Measurements from ENCODE around the gene ARHGEF1. TPM values are rescaled to one million over a fixed set of nuclear protein-coding genes. Genes with fewer than 3 reads are reported as not detected.
A peak's percentile ranks its signal among the peaks of the same experiment; 100 is the strongest.

Gene ARHGEF1
- polyA plus RNA-seq, 1 experiment, result 19.5 TPM

GRCh38 chr19:41932720-41933332, 49.8 kb downstream of the ARHGEF1 start:
- H3K27ac ChIP-seq (ENCODE audit: low read depth, low read length), result no peak overlapping the region
- CTCF ChIA-PET, result interaction anchor here (0.6 to 1.6 kb wide), 4 partner anchors 20 to 347 kb away, joined by 4 to 5 read pairs (median 4); no protein-coding TSS in a partner anchor
- H3K27me3 ChIP-seq (ENCODE audit: control insufficient read depth, insufficient read depth, low read length), result peaks cover 80% of the 10 kb centered on the region
- no peak for DNase-seq (ENCODE audit: low read depth, low spot score)
- TF ChIP-seq CTCF (IDR thresholded peaks at IDR 0.05; ENCODE audit: low read depth, low read length), result no peak
- H3K4me3 ChIP-seq (ENCODE audit: low read depth, low read length), result no peak overlapping the region
- peaks cover 4% of the 10 kb centered on the region; the same call in 1 of the 2 replicates for H3K9me3 ChIP-seq (ENCODE audit: control insufficient read depth, insufficient read depth, low read length)
- POLR2A ChIA-PET, result no interaction called here

GRCh38 chr19:41933693-41934426, 50.9 kb downstream of the ARHGEF1 start:
- POLR2A ChIA-PET, result interaction anchor here (1.2 kb wide), 1 partner anchor 61 kb away, joined by 3 read pairs; no protein-coding TSS in a partner anchor
- TF ChIP-seq CTCF (IDR thresholded peaks at IDR 0.05; ENCODE audit: low read depth, low read length), result no peak
- H3K9me3 ChIP-seq (ENCODE audit: control insufficient read depth, insufficient read depth, low read length), result peaks cover 4% of the 10 kb centered on the region; the same call in 1 of the 2 replicates

GRCh38 chr19:41934849-41935374, 51.9 kb downstream of the ARHGEF1 start:
- TF ChIP-seq CTCF (IDR thresholded peaks at IDR 0.05; ENCODE audit: low read depth, low read length), result peak; percentile 95
- ChIA-PET POLR2A (interaction anchor here (1.2 kb wide), 1 partner anchor 62 kb away, joined by 3 read pairs; no protein-coding TSS in a partner anchor), CTCF (interaction anchor here (0.5 to 1.2 kb wide), 2 partner anchors 24 to 65 kb away, joined by 3 read pairs; partner anchors contain the start of gene RABAC1)
- Histone ChIP-seq H3K27ac (ENCODE audit: low read depth, low read length) (no peak overlapping the region), H3K4me3 (ENCODE audit: low read depth, low read length) (no peak overlapping the region), H3K9me3 (ENCODE audit: control insufficient read depth, insufficient read depth, low read length) (peaks cover 4% of the 10 kb centered on the region; the same call in 1 of the 2 replicates), H3K27me3 (ENCODE audit: control insufficient read depth, insufficient read depth, low read length) (peaks cover 71% of the 10 kb centered on the region)
- DNase-seq (ENCODE audit: low read depth, low spot score), result peak; percentile 13

More at GRCh38 chr19:41933693-41934426, 50.9 kb downstream of the ARHGEF1 start:
- CTCF ChIA-PET, result interaction anchor here (1.2 to 1.6 kb wide), 2 partner anchors 23 to 26 kb away, joined by 3 to 4 read pairs; partner anchors contain the start of gene RABAC1
- H3K4me3 ChIP-seq (ENCODE audit: low read depth, low read length), result no peak overlapping the region
- H3K27me3 ChIP-seq (ENCODE audit: control insufficient read depth, insufficient read depth, low read length), result peaks cover 78% of the 10 kb centered on the region
- H3K27ac ChIP-seq (ENCODE audit: low read depth, low read length), result no peak overlapping the region
- no peak for DNase-seq (ENCODE audit: low read depth, low spot score)

GRCh38 chr19:41935760-41936415, 52.9 kb downstream of the ARHGEF1 start:
- no peak for DNase-seq (ENCODE audit: low read depth, low spot score)
- no peak for TF ChIP-seq CTCF (IDR thresholded peaks at IDR 0.05; ENCODE audit: low read depth, low read length)
- CTCF ChIA-PET, result no interaction called here
- H3K9me3 ChIP-seq (ENCODE audit: control insufficient read depth, insufficient read depth, low read length), result peaks cover 4% of the 10 kb centered on the region; the same call in 1 of the 2 replicates
- H3K27me3 ChIP-seq (ENCODE audit: control insufficient read depth, insufficient read depth, low read length), result peaks cover 64% of the 10 kb centered on the region
- H3K27ac ChIP-seq (ENCODE audit: low read depth, low read length), result no peak overlapping the region
- H3K4me3 ChIP-seq (ENCODE audit: low read depth, low read length), result no peak overlapping the region
- POLR2A ChIA-PET, result no interaction called here
